Mesodermal cell (in vitro differentiated cells): ENCODE measurements around the gene MORC3.
"Not testable (repeated sequence)": the region's sequence is repeated elsewhere in the genome, so short reads cannot be mapped to it uniquely, and the experiment has no call there.

Experiments
- H3K27ac ChIP-seq: 2 replicates; pipeline ENCODE4 v1.7.0; 2013; ENCODE audit warnings: mild to moderate bottlenecking, low read depth, low read length, moderate library complexity; ENCODE audit not compliant: severe bottlenecking
- H3K36me3 ChIP-seq: 2 replicates; pipeline ENCODE4 v1.7.1; 2013; ENCODE audit warnings: mild to moderate bottlenecking, low read length, moderate library complexity; ENCODE audit not compliant: control insufficient read depth, insufficient read depth
- H3K4me1 ChIP-seq: one replicate; pipeline ENCODE4 v1.7.1; 2013; ENCODE audit warnings: mild to moderate bottlenecking, low read length; ENCODE audit not compliant: insufficient read depth, control insufficient read depth, poor library complexity, severe bottlenecking
- H3K4me3 ChIP-seq: 2 replicates; pipeline ENCODE4 v1.7.0; 2013; ENCODE audit warnings: low read length, control low read depth, mild to moderate bottlenecking; ENCODE audit not compliant: insufficient read depth, poor library complexity, severe bottlenecking; ENCODE audit errors: extremely low read depth
- H3K9me3 ChIP-seq: 2 replicates; pipeline ENCODE4 v1.7.1; 2013; ENCODE audit warnings: mild to moderate bottlenecking, low read length, moderate library complexity; ENCODE audit not compliant: control insufficient read depth
- WGBS, 2 experiments: methylation state at CpG; one replicate each; pipeline ENCODE4 v1.1.5; 2013; ENCODE audit warnings: missing lambda C conversion rate in 2 of 2; ENCODE audit not compliant: insufficient coverage in 2 of 2; 5-methylcytosine and 5-hydroxymethylcytosine counted together

The MORC3 gene

DNA sequence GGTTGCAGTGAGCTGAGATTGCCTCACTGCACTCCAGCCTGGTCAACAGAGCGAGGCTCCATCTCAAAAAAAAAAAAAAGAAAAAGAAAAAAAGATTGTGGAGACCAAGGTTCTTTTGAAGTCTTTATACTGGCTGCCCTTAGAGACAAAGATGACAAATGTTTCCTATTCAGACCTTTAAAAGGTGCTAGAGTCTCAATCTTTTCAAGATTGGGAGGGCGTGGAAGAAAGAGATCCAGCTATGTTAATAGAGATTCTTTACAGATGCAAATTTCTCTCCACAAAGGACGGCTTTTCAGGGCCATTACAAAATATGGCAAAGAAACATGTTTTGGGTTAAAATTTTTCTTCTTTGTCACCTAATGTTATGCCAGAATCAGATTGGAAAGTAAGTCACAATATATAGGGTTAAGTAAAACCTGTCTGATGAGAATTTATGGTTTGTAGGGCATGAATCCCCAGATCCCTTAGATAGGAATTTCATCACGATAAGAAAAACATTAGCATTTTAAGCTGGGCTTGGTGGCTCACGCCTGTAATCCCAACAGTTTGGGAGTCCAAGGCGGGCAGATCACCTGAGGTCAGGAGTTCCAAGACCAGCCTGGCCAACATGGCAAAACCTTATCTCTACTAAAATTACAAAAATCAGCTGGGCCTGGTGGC, 13.0 kb upstream of the MORC3 start:
- H3K9me3 ChIP-seq, result peaks cover 3% of the 10 kb centered on the region
- H3K27ac ChIP-seq, result no peak overlapping the region
- no peak overlapping the region for H3K4me3 ChIP-seq
- H3K4me1 ChIP-seq, result no peaks in the 10 kb centered on the region
- H3K36me3 ChIP-seq, result no peaks in the 10 kb centered on the region
- 64 to 75% methylated on average over 3 to 4 of the region's 6 CpGs for WGBS, 2 experiments

DNA sequence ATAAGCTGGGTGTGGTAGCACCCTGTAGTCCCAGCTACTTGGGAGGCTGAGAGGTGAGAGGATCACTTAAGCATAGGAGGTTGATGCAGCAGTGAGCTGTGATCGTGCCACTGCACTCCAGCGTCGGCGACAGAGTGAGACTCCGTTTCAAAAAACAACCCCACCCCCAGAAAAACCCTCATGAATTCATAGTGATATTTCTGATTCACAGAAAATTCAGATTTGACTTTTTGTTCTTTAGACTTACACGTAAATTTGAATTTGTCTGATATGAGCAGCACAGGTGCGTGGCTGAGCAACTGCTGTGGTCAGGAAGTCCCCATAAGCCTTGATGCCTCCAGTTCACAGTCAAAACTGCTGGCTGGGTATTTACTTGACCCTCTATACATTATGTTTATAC, 10.0 kb upstream of the MORC3 start:
- Histone ChIP-seq H3K9me3 (peaks cover 3% of the 10 kb centered on the region), H3K4me1 (no peaks in the 10 kb centered on the region), H3K27ac (no peak overlapping the region), H3K36me3 (no peaks in the 10 kb centered on the region), H3K4me3 (no peak overlapping the region)
- 84 to 100% methylated on average over 2 to 3 of the region's 7 CpGs for WGBS, 2 experiments

DNA sequence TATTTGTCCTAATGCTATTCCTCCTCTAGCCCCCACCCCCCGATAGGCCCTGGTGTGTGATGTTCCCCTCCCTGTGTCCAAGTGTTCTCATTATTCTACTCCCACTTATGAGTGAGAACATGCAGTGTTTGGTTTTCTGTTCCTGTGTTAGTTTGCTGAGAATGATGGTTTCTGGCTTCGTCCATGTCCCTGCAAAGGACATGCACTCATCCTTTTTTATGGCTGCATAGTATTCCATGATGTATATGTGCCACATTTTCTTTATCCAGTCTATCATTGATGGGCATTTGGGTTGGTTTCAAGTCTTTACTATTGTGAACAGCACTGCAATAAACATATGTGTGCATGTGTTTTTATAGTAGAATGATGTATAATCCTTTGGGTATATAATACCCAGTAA, 6.6 kb upstream of the MORC3 start:
- H3K36me3 ChIP-seq, H3K27ac ChIP-seq, H3K4me1 ChIP-seq, H3K9me3 ChIP-seq, H3K4me3 ChIP-seq: not testable (repeated sequence)
- no CpG with 5 or more reads among the region's 2 CpGs for WGBS, 2 experiments

DNA sequence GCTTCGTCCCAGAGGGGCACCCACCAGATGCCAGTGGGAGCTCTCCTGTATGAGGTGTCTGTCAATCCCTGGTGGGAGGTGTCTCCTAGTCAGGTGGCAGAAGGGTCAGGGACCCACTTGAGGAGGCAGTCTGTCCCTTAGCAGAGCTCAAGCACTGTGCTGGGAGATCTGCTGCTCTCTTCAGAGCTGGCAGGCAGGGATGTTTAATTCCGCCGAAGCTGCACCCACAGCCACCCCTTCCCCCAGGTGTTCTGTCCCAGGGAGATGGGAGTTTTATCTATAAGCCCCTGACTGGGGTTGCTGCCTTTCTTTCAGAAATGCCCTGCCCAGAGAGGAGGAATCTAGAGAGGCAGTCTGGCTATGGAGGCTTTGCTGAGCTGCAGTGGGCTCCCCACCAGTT, 4.0 kb upstream of the MORC3 start:
- not testable (repeated sequence) for H3K27ac ChIP-seq, H3K9me3 ChIP-seq, H3K4me3 ChIP-seq, H3K4me1 ChIP-seq, H3K36me3 ChIP-seq
- 100% methylated on average over 1 of the region's 3 CpGs; no CpG with 5 or more reads in 1 of the 2 experiments for WGBS, 2 experiments

DNA sequence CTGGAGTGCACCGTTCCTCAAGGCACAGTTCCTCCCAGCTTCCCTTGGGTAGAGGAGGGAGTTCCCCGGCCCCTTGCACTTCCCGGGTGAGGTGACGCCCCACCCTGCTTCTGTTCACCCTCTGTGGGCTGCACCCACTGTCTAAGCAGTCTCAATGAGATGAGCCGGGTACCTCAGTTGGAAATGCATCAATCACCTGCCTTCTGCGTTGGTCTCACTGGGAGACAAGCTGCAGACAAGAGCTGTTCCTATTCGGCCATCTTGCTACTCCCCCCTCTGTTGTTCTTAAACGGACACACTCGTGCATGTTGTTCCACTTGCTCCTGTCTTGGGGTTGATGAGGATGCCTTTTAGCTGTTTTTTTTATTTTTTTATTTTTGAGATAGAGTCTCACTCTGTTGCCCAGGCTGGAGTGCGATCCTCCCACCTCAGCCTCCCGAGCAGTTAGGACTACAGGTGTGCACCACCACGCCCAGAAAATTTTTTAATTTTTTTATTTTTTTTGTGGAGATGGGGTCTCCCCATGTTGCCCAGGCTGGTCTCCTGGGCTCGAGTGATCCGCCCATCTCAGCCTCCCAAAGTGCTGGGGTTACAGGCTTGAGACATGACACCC, 3.0 kb upstream of the MORC3 start:
- Histone ChIP-seq H3K36me3 (no peaks in the 10 kb centered on the region), H3K4me1 (no peaks in the 10 kb centered on the region), H3K4me3 (no peak overlapping the region), H3K27ac (no peak overlapping the region), H3K9me3 (no peaks in the 10 kb centered on the region)
- 90 to 91% methylated on average over 7 to 8 of the region's 14 CpGs for WGBS, 2 experiments

DNA sequence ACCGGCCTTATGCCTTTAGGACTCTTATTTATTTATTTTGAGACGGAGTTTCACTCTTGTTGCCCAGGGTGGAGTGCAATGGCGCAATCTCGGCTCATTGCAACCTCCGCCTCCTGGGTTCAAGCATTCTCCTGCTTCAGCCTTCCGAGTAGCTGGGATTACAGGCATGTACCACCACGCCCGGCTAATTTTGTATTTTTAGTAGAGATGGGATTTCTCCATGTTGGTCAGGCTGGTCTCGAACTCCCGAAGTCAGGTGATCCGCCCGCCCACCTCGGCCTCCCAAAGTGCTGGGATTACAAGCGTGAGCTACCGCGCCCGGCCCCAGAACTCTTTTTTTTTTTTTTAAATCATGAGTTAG, 611 bp upstream of the MORC3 start:
- H3K4me3 ChIP-seq, result peak overlapping the region; percentile 65

DNA sequence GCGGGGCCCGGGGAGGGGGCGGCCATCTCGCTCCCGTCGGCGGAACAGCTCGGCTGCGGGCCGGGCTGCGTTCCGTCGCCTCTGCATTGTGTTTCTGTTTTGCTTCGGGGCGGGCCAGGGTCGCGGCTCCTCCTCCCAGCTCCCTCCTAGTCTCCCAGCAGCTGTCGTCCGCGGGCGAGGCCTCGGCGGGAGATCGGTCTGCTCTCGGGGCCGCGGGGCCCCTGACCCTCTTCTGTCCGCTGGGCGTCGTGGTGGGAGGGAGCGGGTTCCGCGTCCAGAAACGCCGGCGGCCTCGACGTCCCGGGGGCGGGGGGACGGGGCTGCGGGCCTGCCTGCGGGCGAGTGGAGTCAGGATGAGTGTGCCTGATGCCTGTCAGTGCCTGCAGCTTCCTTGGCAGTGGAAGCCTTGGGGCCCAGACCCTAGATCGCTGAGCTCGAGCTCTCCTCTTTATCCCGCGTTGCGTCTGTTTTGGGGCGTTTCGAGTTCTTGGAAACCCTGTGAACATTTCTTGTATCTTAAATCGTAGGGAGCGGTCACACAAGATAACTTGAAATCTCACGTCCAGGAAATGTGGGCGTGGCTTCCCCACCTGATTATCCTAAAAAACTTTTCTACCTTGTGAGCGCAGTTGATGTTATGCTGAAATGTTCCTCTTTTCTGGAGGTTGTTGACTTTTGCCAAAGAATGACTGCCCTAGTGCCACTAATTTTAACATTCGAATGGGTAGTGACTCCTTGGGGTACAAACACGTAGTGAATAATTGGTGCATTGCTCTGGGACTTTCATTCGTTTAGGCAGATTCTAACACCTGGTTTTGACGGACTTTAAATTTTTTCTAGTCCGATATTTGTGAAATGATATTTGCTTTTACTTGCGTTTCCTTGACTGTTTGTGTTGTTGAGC, 676 bp downstream of the MORC3 start:
- Histone ChIP-seq H3K9me3 (no peaks in the 10 kb centered on the region), H3K4me1 (peaks cover 2% of the 10 kb centered on the region), H3K36me3 (peaks cover 30% of the 10 kb centered on the region), H3K27ac (peak overlapping the region; percentile 96), H3K4me3 (peak overlapping the region; percentile 65)
- WGBS, 2 experiments, result 0 to 1% methylated on average over 41 to 51 of the region's 62 CpGs

More for the DNA sequence above, 611 bp upstream of the MORC3 start:
- Histone ChIP-seq H3K27ac (peak overlapping the region; percentile 96), H3K36me3 (peaks cover 17% of the 10 kb centered on the region)
- not testable (repeated sequence) for H3K9me3 ChIP-seq, H3K4me1 ChIP-seq
- 61 to 88% methylated on average over 11 to 13 of the region's 17 CpGs for WGBS, 2 experiments

DNA sequence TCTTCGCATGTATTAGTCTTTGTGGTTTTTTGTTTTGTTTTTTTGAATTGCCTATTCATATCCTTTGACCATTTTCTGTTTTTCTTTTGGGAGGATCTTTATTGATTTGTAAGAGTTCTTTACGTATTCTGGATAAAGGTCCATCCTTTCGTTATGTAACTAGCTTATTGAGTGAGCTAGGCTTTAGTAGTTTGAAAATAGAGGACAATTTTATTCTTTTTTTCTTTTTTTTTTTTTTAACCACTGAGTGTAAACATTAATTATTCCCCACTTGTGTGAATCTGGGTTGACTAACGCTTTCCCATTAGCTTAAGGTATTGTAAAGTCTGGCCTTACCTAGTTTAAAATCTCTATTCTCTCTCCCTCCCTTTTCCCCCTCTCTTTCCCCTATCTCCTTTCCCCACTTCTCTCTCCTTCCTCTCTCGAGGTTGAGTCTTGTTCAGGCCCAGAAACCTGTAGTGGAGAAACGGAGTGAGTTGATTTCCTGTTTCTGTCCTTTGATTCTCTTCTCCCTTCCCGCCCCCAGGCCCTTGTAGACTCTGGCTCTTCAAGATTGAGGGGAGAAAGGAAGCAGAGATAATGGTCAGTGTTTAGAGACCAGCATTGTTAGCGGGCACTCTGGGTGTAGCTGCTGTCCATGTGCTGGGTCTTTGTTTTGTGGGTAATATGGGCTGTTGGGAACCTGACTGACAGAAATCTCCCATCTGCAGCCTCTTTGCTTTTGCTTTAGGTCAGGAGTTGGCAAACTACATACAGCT, 1.5 kb downstream of the MORC3 start:
- H3K4me3 ChIP-seq, result peak overlapping the region; percentile 65
- no peaks in the 10 kb centered on the region for H3K9me3 ChIP-seq
- WGBS, 2 experiments, result 20% methylated on average over 1 of the region's 8 CpGs; no CpG with 5 or more reads in 1 of the 2 experiments
- peaks cover 33% of the 10 kb centered on the region for H3K36me3 ChIP-seq
- peak overlapping the region; percentile 96 for H3K27ac ChIP-seq
- peaks cover 2% of the 10 kb centered on the region for H3K4me1 ChIP-seq

DNA sequence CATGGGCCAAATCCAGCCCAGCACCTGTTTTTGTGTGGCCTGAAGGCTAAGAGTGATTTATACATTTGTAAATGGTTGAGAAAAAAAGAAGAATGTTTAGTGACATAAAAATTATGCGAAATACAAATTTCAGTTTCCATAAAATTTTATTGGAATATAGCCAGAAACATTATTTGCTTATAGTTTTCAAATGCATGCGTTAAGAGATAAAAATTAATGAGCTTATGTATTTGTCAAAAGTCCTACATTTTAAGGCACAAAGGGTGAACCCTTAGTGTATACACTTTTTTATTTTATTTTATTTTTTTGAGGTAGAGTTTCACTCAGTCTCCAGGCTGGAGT, 2.1 kb downstream of the MORC3 start:
- Histone ChIP-seq H3K27ac (peak overlapping the region; percentile 76), H3K4me1 (peaks cover 2% of the 10 kb centered on the region), H3K36me3 (peaks cover 33% of the 10 kb centered on the region), H3K4me3 (peak overlapping the region; percentile 65), H3K9me3 (no peaks in the 10 kb centered on the region)
- no CpG with 5 or more reads among the region's 2 CpGs for WGBS, 2 experiments

DNA sequence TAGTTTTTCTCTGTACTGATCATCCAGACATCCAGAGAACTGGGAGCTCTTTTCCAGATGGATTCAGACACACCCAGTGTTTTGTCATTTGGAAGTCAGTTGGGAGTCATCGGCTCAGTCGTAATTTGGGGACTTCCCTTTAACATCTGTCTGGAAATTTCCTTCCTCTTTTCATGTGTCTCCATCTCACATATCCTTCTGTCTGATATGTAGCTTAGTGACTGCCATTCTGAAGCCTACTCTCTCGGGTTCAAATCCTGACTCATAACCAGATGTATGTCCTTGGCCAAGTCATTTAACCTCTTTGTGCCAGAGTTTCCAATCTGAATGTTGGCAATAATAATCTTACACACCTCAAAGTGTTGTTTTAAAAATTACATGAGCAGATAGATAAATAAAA, 3.0 kb downstream of the MORC3 start:
- peaks cover 2% of the 10 kb centered on the region for H3K4me1 ChIP-seq
- H3K36me3 ChIP-seq, result peaks cover 33% of the 10 kb centered on the region
- H3K4me3 ChIP-seq, result no peak overlapping the region
- H3K9me3 ChIP-seq, result no peaks in the 10 kb centered on the region
- 94 to 100% methylated on average over 2 to 3 of the region's 3 CpGs for whole genome bisulfite sequencing, 2 experiments
- H3K27ac ChIP-seq, result no peak overlapping the region
